C4-2B (cell line): ENCODE measurements around the gene GALNT2.

Experiments used
- H3K27ac ChIP-seq: fragments of 450-650 bp; 2 replicates; pipeline ENCODE4 v1.5.1; 2017
- ZFX ChIP-seq: fragments of 450-650 bp; IDR thresholded peaks from 2 replicates; pipeline ENCODE4 v1.6.1; 2017
- TF ChIP-seq, protein P1 (sequence below): fragments of 450-650 bp; conservative IDR thresholded peaks from 2 replicates; pipeline ENCODE4 v1.5.1; 2017; ENCODE audit warnings: mild to moderate bottlenecking

GALNT2 gene

DNA sequence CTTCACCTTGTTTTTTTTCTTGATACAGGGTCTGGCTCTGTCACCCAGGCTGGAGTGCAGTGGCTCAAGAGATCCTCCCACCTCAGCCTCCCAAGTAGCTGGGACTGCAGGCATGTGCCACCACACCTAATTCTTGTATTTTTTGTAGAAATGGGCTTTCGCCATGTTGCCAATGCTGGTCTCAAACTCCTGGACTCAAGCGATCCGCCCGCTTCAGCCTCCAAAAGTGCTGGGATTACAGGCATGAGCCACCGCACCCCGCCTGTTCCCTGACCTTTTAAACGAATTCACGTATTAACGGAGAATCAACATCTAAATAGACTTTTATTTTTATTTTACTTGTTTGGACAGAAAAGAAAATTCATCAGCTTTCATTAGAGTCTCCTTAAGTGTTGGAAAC, 254.3 kb downstream of the GALNT2 start:
- H3K27ac ChIP-seq = no peak overlapping the region
- TF ChIP-seq ZFX = no peak
- TF ChIP-seq, protein P1, sequence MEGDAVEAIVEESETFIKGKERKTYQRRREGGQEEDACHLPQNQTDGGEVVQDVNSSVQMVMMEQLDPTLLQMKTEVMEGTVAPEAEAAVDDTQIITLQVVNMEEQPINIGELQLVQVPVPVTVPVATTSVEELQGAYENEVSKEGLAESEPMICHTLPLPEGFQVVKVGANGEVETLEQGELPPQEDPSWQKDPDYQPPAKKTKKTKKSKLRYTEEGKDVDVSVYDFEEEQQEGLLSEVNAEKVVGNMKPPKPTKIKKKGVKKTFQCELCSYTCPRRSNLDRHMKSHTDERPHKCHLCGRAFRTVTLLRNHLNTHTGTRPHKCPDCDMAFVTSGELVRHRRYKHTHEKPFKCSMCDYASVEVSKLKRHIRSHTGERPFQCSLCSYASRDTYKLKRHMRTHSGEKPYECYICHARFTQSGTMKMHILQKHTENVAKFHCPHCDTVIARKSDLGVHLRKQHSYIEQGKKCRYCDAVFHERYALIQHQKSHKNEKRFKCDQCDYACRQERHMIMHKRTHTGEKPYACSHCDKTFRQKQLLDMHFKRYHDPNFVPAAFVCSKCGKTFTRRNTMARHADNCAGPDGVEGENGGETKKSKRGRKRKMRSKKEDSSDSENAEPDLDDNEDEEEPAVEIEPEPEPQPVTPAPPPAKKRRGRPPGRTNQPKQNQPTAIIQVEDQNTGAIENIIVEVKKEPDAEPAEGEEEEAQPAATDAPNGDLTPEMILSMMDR = no peak

DNA sequence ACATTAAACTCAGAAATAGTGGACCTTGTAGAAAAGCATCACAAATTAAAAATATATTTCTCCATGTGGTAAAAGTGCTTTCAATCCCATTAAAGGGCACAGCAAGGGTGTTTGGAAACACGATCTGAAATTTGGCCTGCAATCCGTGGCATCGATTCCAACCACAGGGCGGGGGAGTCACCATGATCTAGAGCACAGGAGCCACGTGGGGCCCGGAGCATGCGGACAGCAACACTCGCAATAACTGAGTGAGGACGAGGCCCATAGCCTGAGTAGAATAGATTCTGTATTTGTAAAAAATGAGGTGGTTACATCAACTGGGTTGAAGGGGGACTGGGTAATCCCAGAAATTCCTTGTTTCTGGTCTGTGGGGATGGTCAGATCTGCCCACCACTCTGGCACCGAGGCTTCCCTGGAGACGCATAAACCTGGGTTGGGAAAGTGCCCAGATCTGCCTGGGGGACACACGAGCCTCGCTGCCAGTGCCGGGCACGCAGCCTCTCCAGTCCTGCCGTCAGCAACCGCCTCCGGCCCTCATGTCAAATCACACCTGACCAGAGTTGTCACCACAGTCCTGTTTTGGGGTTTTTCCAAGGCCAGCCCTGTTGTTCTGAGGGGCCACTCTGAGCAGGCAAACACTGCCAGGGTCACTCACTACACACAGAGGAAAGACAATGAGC, 254.8 kb downstream of the GALNT2 start:
- no peak overlapping the region for H3K27ac ChIP-seq
- TF ChIP-seq, protein P1 = no peak
- TF ChIP-seq ZFX = no peak

DNA sequence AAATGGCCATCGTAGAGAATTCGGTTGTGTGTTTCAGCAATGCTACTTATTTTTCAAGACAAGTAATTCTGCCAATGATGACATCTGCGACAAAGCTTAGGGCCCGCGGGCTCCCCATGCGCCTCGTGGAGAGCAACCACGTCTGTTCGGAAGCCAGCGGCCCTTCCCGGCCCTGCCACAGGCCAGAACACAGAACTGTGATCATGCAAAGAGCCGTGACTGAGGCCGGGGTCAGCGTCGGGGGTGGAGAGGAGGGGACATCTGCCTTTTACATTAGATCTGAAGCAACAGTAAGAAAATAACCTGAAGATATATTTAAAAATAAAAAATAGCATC, 255.4 kb downstream of the GALNT2 start:
- no peak overlapping the region for H3K27ac ChIP-seq
- no peak for TF ChIP-seq ZFX
- TF ChIP-seq, protein P1 = no peak

DNA sequence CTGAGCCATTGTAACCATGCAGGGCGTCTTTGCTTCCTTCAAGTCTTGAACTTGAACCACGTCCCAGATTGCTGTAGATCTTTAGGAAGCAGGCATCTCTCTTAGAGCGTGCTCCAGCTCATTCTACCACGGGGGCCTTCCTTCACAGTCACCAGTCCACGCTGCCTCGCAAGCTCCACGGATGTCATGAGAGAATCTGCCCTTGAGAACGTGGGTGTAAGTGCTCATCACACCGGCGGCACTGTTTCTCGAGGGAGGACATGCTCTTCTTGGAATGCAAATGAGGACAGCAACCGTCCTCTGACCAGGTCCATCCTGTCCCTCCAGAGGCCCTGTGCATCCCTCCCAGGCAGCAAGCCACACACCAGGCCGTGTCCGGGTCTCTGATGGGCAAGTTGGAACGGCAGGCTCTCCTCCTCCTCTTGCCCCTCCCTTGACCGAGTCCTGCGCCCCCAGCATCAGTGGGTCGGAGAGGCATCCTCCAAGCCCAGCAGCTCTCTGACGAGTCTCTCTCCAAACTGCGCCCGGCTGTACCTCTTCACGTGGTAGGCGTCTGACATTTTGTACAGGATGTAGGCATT, 256.0 kb downstream of the GALNT2 start:
- no peak for TF ChIP-seq ZFX
- TF ChIP-seq, protein P1 = no peak
- H3K27ac ChIP-seq = no peak overlapping the region

DNA sequence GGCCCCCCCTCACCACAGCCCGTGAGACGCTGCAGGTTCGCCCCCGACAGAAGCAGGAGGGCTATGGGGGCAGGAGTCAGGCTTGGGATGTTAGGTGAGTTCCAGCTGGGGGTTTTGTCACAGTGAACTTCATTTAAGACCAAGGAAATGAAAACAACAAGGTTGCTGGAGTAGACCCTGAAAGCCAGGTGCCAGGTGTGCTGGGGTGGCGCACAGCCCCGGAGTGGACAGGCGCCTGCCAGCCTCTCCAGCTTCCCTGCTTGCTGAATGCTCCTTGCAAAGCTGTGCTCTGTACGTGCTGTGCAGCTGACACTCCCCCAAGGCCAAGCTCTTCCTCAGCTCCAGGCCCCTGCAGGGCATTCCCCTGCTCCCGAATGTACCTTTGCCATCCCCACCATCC, 256.6 kb downstream of the GALNT2 start:
- TF ChIP-seq ZFX = no peak
- TF ChIP-seq, protein P1 = no peak

DNA sequence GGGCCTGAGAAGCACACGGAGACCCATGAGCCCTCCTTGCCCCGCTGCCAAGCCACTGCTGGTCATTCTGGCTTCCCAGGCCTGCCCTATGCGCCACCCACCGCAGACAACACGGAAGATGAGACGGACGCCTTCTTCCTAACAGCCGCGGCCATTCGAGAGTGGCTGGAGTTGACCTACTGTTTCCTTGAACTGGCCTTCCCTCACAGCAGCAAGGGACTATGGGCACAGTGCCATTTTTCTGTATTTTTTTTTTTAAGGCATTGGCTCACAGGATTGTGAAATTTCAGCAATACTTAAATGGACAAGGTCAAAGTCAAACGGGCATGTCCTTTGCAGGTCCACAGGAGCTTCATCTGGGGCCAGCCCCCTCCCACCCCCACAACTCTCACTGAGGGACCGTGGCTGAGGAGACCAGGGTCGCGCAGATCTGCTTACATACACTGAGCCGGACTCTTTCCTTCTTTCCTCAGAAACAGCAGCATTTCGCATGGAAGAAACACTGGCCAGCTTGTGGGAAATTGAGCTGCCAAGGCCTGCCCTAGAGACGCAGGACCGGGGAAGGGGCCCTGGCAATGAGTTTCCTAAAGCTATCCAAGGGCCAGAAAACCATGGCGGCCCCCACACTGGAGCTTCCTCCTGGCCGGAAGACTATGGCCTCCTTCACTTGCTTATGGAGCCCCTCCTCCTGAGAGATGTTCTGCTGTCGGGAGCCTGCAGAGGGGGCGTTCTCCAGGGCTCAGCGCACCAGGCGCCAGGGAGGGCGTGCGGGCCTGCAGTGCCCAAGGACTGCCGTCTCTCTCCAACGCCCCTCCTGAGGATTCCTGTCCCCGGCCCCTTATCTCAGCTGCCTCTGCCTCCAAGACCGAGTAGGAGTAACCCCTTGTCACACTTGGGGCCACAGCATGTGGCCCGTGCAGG, 260.2 kb downstream of the GALNT2 start:
- TF ChIP-seq, protein P1 = no peak
- H3K27ac ChIP-seq = no peak overlapping the region

More for the DNA sequence above, 256.6 kb downstream of the GALNT2 start:
- H3K27ac ChIP-seq = no peak overlapping the region

DNA sequence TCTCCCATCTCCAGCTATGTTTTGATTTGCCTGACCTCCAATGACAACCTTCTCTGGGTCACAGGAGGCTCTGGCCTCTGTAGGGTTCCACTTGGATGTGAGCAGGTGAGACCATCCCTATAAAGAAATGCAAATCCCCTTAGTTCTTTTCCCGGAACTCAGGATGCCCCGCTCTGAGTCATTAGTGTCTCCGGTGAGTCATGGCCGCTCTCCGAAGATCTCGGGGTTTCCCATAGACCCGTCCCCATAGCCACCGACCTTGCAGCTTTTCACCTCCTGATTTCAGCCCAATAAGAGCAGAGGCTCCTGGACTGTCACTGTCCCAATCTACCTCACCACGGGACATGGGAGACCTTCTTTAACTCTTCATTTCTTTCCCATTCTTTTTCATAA, 260.9 kb downstream of the GALNT2 start:
- H3K27ac ChIP-seq = no peak overlapping the region

More for the DNA sequence above, 260.9 kb downstream of the GALNT2 start:
- no peak for TF ChIP-seq ZFX
- TF ChIP-seq, protein P1 = no peak
